ENCODE data around the gene ADARB2.

DNA sequence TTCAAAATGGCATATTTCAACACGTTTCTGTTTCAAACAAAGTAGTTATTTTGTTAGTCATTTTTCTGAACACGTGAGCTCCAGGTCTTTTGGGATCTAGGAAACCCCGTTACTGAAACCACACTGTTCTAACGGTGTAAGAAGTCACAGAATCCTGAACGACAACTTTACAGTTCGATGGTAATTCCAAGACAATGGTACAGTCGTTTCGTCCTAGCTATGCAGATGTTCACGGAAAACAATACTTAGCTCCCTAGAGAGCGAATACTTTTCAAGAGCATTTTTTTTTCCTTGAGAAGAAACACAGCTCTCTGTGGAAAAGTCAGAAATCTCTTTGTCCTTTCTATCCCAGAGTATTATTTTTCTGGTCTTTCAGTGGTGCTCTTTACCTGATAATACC, 254.1 kb downstream of the ADARB2 start:
- TF ChIP-seq, protein P1, sequence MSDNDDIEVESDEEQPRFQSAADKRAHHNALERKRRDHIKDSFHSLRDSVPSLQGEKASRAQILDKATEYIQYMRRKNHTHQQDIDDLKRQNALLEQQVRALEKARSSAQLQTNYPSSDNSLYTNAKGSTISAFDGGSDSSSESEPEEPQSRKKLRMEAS (IDR thresholded peaks at IDR 0.05): no peak
- TF ChIP-seq ZBTB7A (IDR thresholded peaks at IDR 0.05; ENCODE audit: low read depth) (no peak), TAF1 (IDR thresholded peaks at IDR 0.05; ENCODE audit: low read depth) (no peak), TEAD4 (IDR thresholded peaks at IDR 0.05) (no peak)
- TF ChIP-seq, protein P2, sequence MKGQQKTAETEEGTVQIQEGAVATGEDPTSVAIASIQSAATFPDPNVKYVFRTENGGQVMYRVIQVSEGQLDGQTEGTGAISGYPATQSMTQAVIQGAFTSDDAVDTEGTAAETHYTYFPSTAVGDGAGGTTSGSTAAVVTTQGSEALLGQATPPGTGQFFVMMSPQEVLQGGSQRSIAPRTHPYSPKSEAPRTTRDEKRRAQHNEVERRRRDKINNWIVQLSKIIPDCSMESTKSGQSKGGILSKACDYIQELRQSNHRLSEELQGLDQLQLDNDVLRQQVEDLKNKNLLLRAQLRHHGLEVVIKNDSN (IDR thresholded peaks at IDR 0.05): no peak

All from Ishikawa (cell line).